Measurements from ENCODE around the gene LAPTM5. TPM values are rescaled to one million over a fixed set of nuclear protein-coding genes. Genes with fewer than 3 reads are reported as not detected.

LAPTM5 gene
- total and polyA plus RNA-seq, 2 of the 13 experiments (the other 11 are each of a cell fraction or from before 2014, with no cell fraction given), result 0.41 to 0.86 TPM

GRCh38 chr1:30692201-30692947, 65.2 kb downstream of the LAPTM5 start:
- in situ Hi-C loops (cut with HindIII; ENCODE audit: extremely low pct_ligation_motif_present, low pct_unique_long_range_greater_than_20kb) (loop anchor here (25.0 kb wide), 1 partner anchor 1355 kb away; no protein-coding TSS in a partner anchor), intact Hi-C loops (cut with micrococcal nuclease; ENCODE audit: unreplicated experiment) (no loop called here)
- Histone ChIP-seq H3K4me1 (ENCODE audit: insufficient read depth, low read length) (no peaks in the 10 kb centered on the region), H3K4me2 (ENCODE audit: low read depth, low read length) (no peak overlapping the region), H3K4me3 (replicated peaks in 1 of 3; ENCODE audit: insufficient read depth in 1 of 3, low read depth in 2 of 3, low read length in 3 of 3) (no peak overlapping the region), H2AFZ (ENCODE audit: low read length) (no peak overlapping the region), H3K79me2 (ENCODE audit: insufficient read depth, low read length) (no peaks in the 10 kb centered on the region), H3K9me3 (ENCODE audit: low read length) (no peaks in the 10 kb centered on the region), H3K27ac (ENCODE audit: extremely low read length, insufficient read depth, low read length) (no peak overlapping the region), H3K27me3 (ENCODE audit: control insufficient read depth in 1 of 2, insufficient read depth in 2 of 2, low read length in 2 of 2) (peaks cover 5 to 11% of the 10 kb centered on the region in 2 experiments; a peak in 3 of 5 replicates), H3K9ac (ENCODE audit: insufficient read depth, low read depth, low read length) (no peak overlapping the region), H4K20me1 (ENCODE audit: insufficient read depth, low read length) (no peaks in the 10 kb centered on the region), H3K36me3 (replicated peaks in 1 of 2; ENCODE audit: control insufficient read depth in 1 of 2, insufficient read depth in 2 of 2, low read length in 2 of 2) (no peaks in the 10 kb centered on the region)
- ChIA-PET POLR2A (no interaction called here), CTCF (ENCODE audit: low intra/inter-chr PET ratio, low total read pairs) (no interaction called here)
- 10% methylated on average over 4 of the region's 7 CpGs for WGBS (ENCODE audit: low lambda C conversion rate)
- FAIRE-seq (no peak), ATAC-seq (no peak), DNase-seq (ENCODE audit: low spot score) (no peak)
- BruUV-seq (replicated peaks), result no TSS peak
- no peak for TF ChIP-seq MEIS2 (CRISPR knock-in tag; IDR thresholded peaks at IDR 0.05)
- no peak for TF ChIP-seq HNRNPL (IDR thresholded peaks at IDR 0.05; ENCODE audit: low read depth, low read length)
- TF ChIP-seq, protein P1, sequence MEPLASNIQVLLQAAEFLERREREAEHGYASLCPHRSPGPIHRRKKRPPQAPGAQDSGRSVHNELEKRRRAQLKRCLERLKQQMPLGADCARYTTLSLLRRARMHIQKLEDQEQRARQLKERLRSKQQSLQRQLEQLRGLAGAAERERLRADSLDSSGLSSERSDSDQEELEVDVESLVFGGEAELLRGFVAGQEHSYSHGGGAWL (CRISPR knock-in tag; IDR thresholded peaks at IDR 0.05), result no peak
- TF ChIP-seq HNRNPK (IDR thresholded peaks at IDR 0.05; ENCODE audit: low read depth, low read length, poor library complexity, severe bottlenecking), result no peak
- no peak for TF ChIP-seq ZBTB10 (CRISPR knock-in tag; IDR thresholded peaks at IDR 0.05; ENCODE audit: borderline replicate concordance)
- TF ChIP-seq ZNF550 (CRISPR knock-in tag; IDR thresholded peaks at IDR 0.05; ENCODE audit: borderline replicate concordance), result no peak
- TF ChIP-seq, protein P2, sequence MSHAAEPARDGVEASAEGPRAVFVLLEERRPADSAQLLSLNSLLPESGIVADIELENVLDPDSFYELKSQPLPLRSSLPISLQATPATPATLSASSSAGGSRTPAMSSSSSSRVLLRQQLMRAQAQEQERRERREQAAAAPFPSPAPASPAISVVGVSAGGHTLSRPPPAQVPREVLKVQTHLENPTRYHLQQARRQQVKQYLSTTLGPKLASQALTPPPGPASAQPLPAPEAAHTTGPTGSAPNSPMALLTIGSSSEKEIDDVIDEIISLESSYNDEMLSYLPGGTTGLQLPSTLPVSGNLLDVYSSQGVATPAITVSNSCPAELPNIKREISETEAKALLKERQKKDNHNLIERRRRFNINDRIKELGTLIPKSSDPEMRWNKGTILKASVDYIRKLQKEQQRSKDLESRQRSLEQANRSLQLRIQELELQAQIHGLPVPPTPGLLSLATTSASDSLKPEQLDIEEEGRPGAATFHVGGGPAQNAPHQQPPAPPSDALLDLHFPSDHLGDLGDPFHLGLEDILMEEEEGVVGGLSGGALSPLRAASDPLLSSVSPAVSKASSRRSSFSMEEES (CRISPR knock-in tag; IDR thresholded peaks at IDR 0.05), result no peak
- TF ChIP-seq, protein P3, sequence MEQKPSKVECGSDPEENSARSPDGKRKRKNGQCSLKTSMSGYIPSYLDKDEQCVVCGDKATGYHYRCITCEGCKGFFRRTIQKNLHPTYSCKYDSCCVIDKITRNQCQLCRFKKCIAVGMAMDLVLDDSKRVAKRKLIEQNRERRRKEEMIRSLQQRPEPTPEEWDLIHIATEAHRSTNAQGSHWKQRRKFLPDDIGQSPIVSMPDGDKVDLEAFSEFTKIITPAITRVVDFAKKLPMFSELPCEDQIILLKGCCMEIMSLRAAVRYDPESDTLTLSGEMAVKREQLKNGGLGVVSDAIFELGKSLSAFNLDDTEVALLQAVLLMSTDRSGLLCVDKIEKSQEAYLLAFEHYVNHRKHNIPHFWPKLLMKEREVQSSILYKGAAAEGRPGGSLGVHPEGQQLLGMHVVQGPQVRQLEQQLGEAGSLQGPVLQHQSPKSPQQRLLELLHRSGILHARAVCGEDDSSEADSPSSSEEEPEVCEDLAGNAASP (CRISPR knock-in tag; IDR thresholded peaks at IDR 0.05; ENCODE audit: borderline replicate concordance), result no peak
- no peak for TF ChIP-seq ZNF530 (CRISPR knock-in tag; IDR thresholded peaks at IDR 0.05; ENCODE audit: low read depth)
- TF ChIP-seq, protein P4, sequence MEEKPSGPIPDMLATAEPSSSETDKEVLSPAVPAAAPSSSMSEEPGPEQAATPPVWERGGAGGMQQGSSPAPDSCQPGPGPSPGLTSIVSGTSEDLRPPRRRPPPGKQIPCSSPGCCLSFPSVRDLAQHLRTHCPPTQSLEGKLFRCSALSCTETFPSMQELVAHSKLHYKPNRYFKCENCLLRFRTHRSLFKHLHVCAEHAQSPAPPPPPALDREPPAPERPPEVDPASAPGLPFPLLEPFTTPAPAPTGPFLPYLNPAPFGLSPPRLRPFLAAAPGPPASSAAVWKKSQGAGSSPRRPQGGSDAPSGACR (CRISPR knock-in tag; IDR thresholded peaks at IDR 0.05), result no peak
- no peak for TF ChIP-seq ZNF770 (CRISPR knock-in tag; IDR thresholded peaks at IDR 0.05)

Measured in HepG2 (cell line).